Epithelial cell of esophagus (primary cell): Measurements from ENCODE around the gene CCDC112.
A peak's percentile ranks its signal among the peaks of the same experiment; 100 is the strongest.

Source experiments
- DNase-seq: peaks from one replicate; pipeline ENCODE4 v3.0.0; 2010; ENCODE audit warnings: low read depth
- H3K4me3 ChIP-seq: 2 replicates; pipeline ENCODE4 v1.5.1; 2011; ENCODE audit warnings: mild to moderate bottlenecking, low read length, control low read depth
- TF ChIP-seq, protein P1 (sequence below): IDR thresholded peaks from 2 replicates; pipeline ENCODE4 v1.5.1; 2011; ENCODE audit warnings: low read depth, mild to moderate bottlenecking, low read length, control low read depth, inconsistent platforms; ENCODE audit not compliant: insufficient read depth; ENCODE audit errors: missing control alignments

CCDC112 gene

GRCh38 chr5:115246361-115246991 is 50.0 kb downstream of the CCDC112 start:
- H3K4me3 ChIP-seq, result no peak overlapping the region
- peak; percentile 50 for DNase-seq
- TF ChIP-seq, protein P1, sequence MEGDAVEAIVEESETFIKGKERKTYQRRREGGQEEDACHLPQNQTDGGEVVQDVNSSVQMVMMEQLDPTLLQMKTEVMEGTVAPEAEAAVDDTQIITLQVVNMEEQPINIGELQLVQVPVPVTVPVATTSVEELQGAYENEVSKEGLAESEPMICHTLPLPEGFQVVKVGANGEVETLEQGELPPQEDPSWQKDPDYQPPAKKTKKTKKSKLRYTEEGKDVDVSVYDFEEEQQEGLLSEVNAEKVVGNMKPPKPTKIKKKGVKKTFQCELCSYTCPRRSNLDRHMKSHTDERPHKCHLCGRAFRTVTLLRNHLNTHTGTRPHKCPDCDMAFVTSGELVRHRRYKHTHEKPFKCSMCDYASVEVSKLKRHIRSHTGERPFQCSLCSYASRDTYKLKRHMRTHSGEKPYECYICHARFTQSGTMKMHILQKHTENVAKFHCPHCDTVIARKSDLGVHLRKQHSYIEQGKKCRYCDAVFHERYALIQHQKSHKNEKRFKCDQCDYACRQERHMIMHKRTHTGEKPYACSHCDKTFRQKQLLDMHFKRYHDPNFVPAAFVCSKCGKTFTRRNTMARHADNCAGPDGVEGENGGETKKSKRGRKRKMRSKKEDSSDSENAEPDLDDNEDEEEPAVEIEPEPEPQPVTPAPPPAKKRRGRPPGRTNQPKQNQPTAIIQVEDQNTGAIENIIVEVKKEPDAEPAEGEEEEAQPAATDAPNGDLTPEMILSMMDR, result peak; percentile 64

GRCh38 chr5:115243412-115243811 is 53.0 kb downstream of the CCDC112 start:
- peak; percentile 63 for DNase-seq
- TF ChIP-seq, protein P1, result no peak
- H3K4me3 ChIP-seq, result no peak overlapping the region

DNA sequence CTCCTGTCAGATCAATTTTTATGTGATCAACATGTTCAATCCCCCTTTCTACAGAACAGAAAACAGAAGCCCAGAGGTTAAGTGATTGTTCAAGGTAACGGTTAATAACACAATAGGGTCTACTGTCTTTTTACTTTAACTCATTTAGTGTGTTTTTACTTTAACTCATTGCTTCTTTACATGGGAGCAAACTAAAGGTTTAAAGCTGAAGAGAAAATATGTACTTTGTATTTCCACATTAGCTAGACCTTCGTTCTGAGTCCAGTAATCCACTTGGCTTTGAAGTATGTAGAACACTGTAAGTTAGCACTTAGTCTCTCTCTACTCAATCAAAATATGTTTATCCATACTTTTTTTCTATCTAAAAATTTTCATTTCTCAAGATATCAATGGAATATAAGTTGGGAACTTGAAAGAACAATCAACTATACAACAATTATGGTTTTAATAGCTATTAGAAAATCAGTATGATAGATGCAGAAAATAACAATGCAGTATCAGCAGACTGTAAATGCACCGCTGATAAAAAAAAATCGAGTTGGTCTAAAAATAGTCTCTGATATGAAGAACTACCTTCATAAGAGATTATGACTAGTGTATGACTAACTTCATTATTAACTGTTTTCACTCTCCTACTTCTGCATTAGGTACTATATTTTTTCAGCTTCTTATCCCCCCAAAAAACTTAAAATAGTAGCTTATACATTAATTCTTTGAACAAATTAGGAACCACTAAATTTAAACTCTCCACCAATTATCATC is 54.4 kb downstream of the CCDC112 start:
- DNase-seq, result peak; percentile 35
- TF ChIP-seq, protein P1, result no peak
- no peak overlapping the region for H3K4me3 ChIP-seq

DNA sequence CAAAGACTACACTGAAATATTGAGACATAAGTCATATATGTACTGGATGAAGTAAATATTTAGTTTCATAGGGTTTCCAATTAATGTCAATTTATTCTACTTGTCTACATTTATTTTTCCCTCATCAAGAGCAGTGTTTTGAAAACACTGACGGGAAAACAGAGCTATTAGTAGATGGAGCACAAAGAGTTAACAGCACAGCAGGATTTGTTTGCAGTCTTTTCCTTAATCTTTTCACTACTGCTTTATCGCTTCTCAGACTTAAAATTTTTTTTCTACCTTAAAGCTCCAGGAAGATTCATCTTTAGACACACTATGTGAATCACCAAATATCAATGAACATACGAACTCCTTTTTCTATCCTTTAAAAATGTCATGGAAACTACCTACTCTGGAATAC is 59.4 kb downstream of the CCDC112 start:
- TF ChIP-seq, protein P1, result no peak
- no peak overlapping the region for H3K4me3 ChIP-seq
- no peak for DNase-seq

DNA sequence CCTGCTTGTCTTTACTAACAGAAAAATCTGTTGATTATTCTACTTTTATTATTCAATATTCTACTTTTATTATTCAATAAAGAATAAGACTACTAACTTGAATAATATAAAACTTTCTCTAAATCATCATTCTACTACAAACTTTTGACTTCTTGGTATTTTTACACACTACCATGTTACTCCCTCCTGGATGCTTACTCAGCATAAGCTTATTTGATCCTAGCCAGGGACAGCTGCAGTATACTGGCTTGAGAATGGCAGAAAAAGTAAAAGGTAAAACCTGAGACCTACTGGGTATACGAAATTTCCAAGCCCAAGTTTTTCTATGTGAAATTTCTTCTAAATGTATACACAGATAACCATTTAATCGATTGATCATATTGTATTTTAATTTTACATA is 59.9 kb downstream of the CCDC112 start:
- DNase-seq, result no peak
- no peak overlapping the region for H3K4me3 ChIP-seq
- TF ChIP-seq, protein P1, result no peak

DNA sequence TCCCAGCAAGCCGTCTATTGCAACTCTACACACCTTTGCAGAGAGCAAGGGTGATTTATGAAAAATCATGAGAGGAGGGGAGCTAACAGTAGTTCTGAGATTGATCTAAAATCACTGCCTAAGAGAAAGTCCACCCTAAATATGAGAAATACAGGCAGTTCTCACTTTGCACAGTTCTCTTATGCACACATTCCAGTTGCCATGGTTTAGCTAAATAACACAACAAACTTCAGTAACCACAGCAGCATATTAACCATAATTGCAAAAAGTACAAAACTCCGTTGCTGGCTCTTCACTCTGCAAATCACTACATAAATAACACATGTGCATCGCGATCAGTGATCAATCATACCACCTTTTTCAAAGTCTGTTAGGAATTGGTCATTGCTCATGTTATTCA is 64.9 kb downstream of the CCDC112 start:
- no peak for DNase-seq
- no peak overlapping the region for H3K4me3 ChIP-seq
- TF ChIP-seq, protein P1, result no peak
